Fibroblast of the aortic adventitia (primary cell): ENCODE results near the gene TFF1. TPM values are rescaled to one million over a fixed set of nuclear protein-coding genes. Genes with fewer than 3 reads are reported as not detected.

Experiments
- DNase-seq: peaks from one replicate; pipeline ENCODE4 v3.0.0-alpha.2; 2010; ENCODE audit warnings: low read depth
- H3K4me3 ChIP-seq: 2 replicates; pipeline ENCODE4 v1.5.1; 2011; ENCODE audit warnings: low read depth, mild to moderate bottlenecking, control low read depth, low read length, moderate library complexity
- CTCF ChIP-seq: IDR thresholded peaks from 2 replicates; pipeline ENCODE4 v1.5.1; 2011; ENCODE audit warnings: mild to moderate bottlenecking, low read length, control low read depth, inconsistent platforms; ENCODE audit not compliant: insufficient read depth
- total RNA-seq: library from RNA; depleted of rRNA; stranded (reverse); fragments of >200 nt; gene quantifications from 2 replicates; pipeline ENCODE4 v1.2.3, GENCODE V29; 2012; ENCODE audit warnings: low replicate concordance

TFF1 gene
- total RNA-seq, 1 donor: not detected

DNA sequence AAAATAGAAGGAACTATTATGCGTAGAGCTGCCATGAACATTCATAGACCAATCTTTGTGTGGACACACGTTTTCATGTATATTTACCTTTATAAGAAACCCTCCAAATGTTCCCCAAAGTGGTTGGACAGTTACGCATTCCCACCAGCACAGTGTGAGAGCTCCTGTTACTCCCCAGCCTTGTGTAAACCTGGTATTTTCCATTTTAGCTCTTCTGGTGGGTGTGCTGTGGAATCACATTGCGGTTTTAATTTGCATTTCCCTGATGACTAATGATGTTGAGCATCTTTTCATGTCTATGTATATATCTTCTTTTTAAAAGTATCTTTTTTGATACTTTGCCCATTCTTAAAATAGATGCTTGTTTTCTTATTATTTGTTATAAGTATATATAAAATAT lies 34.2 kb upstream of the TFF1 start:
- no peak overlapping the region for H3K4me3 ChIP-seq
- DNase-seq: no peak
- TF ChIP-seq CTCF: no peak

DNA sequence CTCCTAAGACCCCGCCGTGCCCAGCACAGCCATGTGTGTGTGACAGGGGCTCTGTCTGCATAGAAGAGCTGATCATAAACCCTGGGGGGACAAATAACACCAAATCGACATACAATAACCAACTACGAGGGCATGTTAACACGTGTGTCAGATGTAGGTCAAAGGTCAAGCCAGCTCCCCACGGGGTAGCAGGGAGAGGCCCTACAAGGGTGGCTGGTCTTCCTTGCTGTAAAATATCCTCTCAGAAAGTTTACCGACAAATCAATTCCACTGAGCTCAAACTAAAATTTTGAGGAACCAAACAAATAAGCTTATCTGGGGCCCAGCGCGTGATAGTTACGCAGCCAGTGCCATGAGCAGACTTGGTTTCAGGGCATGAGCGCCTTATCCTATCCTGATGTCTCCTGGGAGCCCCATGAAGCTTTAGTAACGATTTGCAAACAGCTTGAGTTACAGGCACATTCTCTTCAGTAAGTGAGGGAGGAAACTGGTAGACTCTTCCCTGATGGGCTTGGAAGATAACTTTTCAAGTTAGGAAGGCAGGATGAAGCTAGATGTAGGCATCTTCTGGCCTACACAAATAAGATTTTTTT lies 32.2 kb upstream of the TFF1 start:
- DNase-seq: no peak
- no peak overlapping the region for H3K4me3 ChIP-seq
- no peak for TF ChIP-seq CTCF

DNA sequence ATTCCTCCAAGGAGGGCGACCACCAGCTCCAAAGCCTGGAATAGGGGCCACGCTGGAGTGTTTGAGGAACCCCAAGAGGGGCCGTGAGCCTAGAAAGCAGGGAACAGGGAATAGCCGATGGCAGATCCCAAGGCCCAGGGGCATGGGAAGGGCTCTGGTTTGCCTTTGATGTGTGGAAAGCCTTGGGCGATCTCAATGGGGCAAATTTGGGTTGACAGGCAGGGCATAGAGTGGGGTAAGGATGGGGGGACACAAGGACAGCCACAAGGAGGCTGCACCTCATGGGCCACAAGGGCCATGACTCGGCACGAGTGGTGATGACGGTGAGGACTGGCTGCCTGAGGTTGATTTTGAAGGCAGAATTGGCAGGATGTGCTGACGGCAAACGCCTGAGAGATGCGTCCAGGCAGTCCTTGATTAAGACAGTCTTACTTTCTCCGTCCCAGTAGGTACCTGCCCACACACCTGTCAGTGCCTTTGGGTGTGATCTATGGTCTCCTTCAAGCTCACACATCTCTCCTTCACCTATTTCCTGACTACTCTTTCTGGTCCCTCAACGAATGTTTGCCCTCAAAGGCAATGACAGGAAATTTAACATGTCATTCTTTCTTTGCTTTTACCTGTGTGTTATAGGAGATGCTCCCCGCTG lies 31.5 kb upstream of the TFF1 start:
- no peak overlapping the region for H3K4me3 ChIP-seq
- DNase-seq: no peak
- TF ChIP-seq CTCF: no peak

DNA sequence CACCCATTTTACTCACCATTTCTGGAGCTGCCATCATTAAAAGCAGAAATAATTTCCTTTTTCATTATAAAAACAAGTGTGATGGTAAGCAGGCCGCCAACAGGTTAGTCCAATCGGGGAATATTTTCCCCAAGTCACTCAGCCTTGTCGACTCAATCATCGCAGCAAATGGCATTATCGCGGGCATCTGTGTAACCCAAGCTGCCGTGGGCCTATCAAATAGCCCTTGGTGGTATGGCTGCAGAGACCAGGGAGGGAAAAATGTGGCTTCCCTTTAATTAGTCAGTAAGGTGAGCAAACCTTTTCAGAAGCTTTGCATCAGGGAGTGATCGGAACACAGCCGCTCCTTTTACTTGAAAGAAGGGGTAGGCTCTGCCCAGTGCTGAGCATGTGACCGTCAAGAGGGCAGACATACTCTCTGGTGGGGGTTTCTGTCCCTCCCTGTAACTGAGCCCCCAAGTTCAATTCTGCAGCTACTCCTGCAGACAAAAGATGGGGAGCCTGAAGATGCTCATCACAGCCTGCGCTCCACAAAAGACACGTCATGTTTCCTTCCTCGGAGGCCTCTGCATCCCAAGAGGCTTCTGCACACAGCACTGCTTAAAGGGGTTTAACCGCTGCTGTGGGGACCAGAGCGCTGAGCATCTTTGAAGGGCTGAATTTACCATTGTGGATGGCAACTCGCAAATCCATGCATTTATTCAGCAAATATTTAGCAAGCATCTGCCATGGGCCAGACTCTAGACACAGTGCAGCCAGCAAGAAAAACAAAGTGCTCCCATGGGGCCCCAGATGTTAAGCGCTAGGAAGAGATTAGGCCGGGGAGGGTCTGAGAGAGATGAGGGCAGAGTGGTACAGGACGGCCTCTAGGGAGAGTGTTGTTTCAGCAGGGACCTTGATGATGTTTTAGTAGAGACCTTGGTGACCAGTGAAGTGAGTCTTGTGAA lies 30.7 kb upstream of the TFF1 start:
- no peak overlapping the region for H3K4me3 ChIP-seq
- no peak for TF ChIP-seq CTCF
- DNase-seq: no peak

DNA sequence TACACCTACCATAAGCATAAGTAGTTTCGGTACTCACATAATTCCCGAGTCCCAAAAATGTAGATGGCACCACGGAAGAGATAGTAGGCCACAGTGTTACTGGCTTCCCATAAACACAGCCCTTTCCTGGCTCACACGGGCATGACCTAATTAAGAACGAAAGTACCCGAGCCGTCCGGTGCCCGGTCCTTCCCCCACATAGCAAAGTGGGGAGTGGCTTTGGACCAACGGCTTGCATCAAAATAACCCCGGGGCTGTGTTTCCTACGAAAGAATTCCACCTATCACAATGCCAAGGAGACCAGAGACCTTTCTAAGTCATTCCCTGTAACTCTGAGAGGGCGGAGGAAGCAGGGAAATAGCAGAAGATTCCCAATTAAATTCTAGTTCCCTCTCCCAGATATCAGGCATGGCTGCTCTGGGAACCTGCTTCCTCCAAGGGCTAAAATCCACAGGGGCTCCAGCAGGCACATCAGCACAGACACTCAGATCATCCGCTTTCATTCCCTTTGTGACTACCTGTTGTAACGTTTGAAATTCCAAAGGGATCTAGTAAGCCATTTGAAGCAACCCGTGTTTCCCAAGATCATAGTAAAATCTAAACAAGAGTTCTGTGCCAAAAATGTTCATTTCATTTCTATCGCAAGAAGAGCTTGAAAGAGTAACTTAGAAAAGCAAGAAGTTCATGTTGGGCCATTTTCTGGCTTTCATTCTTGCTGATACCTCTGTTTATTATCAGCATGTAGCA lies 29.7 kb upstream of the TFF1 start, which contains the start of gene TMPRSS3:
TSS of gene TMPRSS3 (minus strand) at position 148 of the 747 bp plus-strand sequence. CDS start 635 bp downstream, outside the sequence.
- H3K4me3 ChIP-seq: no peak within 1 kb of the TSS
- DNase-seq: no peak
- no peak for TF ChIP-seq CTCF

- H3K4me3 ChIP-seq: no peak overlapping the region
- no peak for DNase-seq
- no peak for TF ChIP-seq CTCF
Observed at GRCh38 chr21:42395302-42395701, 29.0 kb upstream of the TFF1 start.
